ENCODE results near the gene COL24A1.

COL24A1 gene

GRCh38 chr1:85935234-85935633 lies 221.3 kb downstream of the COL24A1 start:
- CTCF ChIA-PET, result no interaction called here
- no peak for DNase-seq (ENCODE audit: extremely low spot score)
- POLR2A ChIA-PET, result no interaction called here
- TF ChIP-seq CTCF (IDR thresholded peaks at IDR 0.05; ENCODE audit: control extremely low read depth, extremely low read depth, low read depth, missing control alignments), result no peak

GRCh38 chr1:85934516-85934915 lies 222.1 kb downstream of the COL24A1 start:
- no peak for DNase-seq (ENCODE audit: extremely low spot score)
- TF ChIP-seq CTCF (IDR thresholded peaks at IDR 0.05; ENCODE audit: control extremely low read depth, extremely low read depth, low read depth, missing control alignments), result no peak
- POLR2A ChIA-PET, result no interaction called here
- CTCF ChIA-PET, result no interaction called here

GRCh38 chr1:85933961-85934360 lies 222.6 kb downstream of the COL24A1 start:
- ChIA-PET CTCF (interaction anchor here (1.0 kb wide), 1 partner anchor 22 kb away, joined by 3 read pairs; no protein-coding TSS in a partner anchor), POLR2A (no interaction called here)
- TF ChIP-seq CTCF (IDR thresholded peaks at IDR 0.05; ENCODE audit: control extremely low read depth, extremely low read depth, low read depth, missing control alignments), result no peak
- no peak for DNase-seq (ENCODE audit: extremely low spot score)

- CTCF ChIA-PET, result interaction anchor here (0.8 to 2.0 kb wide), 5 partner anchors 15 to 107 kb away, joined by 3 to 7 read pairs (median 3); no protein-coding TSS in a partner anchor
- POLR2A ChIA-PET, result no interaction called here
- TF ChIP-seq CTCF (IDR thresholded peaks at IDR 0.05; ENCODE audit: control extremely low read depth, extremely low read depth, low read depth, missing control alignments), result no peak
- DNase-seq (ENCODE audit: extremely low spot score), result no peak
Measured at GRCh38 chr1:85911742-85912141, 244.8 kb downstream of the COL24A1 start.

GRCh38 chr1:85900921-85901320 lies 255.7 kb downstream of the COL24A1 start:
- POLR2A ChIA-PET, result no interaction called here
- DNase-seq (ENCODE audit: extremely low spot score), result no peak
- no peak for TF ChIP-seq CTCF (IDR thresholded peaks at IDR 0.05; ENCODE audit: control extremely low read depth, extremely low read depth, low read depth, missing control alignments)
- CTCF ChIA-PET, result no interaction called here

- DNase-seq (ENCODE audit: extremely low spot score), result no peak
- ChIA-PET CTCF (interaction anchor here (4.2 kb wide), 1 partner anchor 119 kb away, joined by 18 read pairs; no protein-coding TSS in a partner anchor), POLR2A (no interaction called here)
- TF ChIP-seq CTCF (IDR thresholded peaks at IDR 0.05; ENCODE audit: control extremely low read depth, extremely low read depth, low read depth, missing control alignments), result no peak
Measured at GRCh38 chr1:85898861-85899260, 257.7 kb downstream of the COL24A1 start.

GRCh38 chr1:85894651-85895050 lies 261.9 kb downstream of the COL24A1 start:
- peak; percentile 70 for TF ChIP-seq CTCF (IDR thresholded peaks at IDR 0.05; ENCODE audit: control extremely low read depth, extremely low read depth, low read depth, missing control alignments)
- POLR2A ChIA-PET, result no interaction called here
- peak; percentile 49 for DNase-seq (ENCODE audit: extremely low spot score)
- CTCF ChIA-PET, result interaction anchor here (0.7 to 3.2 kb wide), 11 partner anchors 9 to 124 kb away, joined by 3 to 29 read pairs (median 3); no protein-coding TSS in a partner anchor

Measured in GM10248 (cell line).